Stimulated activated CD4-positive, alpha-beta T cell treated with anti-CD3 and anti-CD28 coated beads, Interleukin-1b, Interleukin-23, amount 100 ng/mL, for 48 hours (primary cell): ENCODE results near the gene ZNF385C.

Experiments used
- DNase-seq: peaks from one replicate; pipeline ENCODE4 v3.0.0-alpha.2; 2020

ZNF385C gene

DNA sequence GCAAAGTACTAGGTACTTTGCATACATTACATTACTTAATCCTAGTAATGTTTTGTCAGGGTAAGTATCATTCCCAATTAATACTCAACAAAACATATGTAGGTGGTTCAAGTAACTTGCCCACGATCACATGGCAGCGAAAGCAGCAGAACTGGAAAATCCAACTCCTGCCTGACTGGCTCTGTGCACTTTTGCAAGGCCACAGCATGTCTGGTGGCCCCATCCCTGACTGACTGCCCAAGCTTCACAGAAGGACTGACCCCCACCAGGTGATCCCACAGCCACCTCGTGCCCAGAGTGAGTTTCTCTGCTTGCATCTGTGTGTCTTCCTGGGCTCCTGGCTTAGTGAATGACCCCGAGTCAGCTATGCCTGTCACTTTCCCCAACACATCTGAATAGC lies 120.3 kb downstream of the ZNF385C start:
- no peak for DNase-seq

DNA sequence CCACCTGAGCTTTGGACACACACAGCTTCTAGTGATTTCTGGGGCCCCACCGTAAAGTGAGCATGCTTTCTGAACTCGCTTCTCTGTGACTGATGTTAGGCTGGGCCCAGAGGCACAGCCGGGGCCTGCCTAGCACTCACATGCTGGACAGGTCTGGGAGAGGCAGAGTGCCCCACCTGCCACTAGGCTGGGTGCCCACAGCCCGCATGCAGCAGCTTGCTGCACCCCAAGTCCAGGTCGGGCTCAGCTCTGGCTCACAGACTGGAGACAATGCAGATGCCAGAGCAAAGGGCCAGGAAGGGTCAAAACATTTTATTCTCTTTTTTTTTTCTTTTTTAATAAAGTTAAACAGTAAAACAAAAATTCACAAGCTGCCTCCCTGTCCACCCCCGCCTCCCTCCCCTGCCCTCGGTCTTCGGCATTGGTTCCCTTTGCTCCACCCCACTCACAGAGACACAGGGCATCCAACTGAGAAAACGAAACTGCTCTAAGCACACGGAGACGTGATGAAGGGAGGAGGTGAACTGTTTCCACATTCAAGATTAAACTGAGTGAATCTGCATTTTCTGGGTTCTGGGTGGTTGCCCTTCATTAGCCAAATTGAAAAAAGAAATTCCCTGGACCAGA lies 122.0 kb downstream of the ZNF385C start:
- no peak for DNase-seq
